Mucosa of gallbladder (tissue), 1 donor: Measurements from ENCODE around the gene C1orf116. TPM values are rescaled to one million over a fixed set of nuclear protein-coding genes. Genes with fewer than 3 reads are reported as not detected.
A peak's percentile ranks its signal among the peaks of the same experiment; 100 is the strongest.

ENCODE experiments used
- DNase-seq: peaks from one replicate; pipeline ENCODE4 v3.0.0-alpha.2; 2020; ENCODE audit warnings: low spot score
- total RNA-seq: library from RNA; stranded (reverse); gene quantifications from one replicate; pipeline ENCODE4 v1.2.1, GENCODE V29; 2021
- donor health status: DM: no; HTN: no; CAD: no.

The C1orf116 gene
- total RNA-seq = 45.1 TPM

DNA sequence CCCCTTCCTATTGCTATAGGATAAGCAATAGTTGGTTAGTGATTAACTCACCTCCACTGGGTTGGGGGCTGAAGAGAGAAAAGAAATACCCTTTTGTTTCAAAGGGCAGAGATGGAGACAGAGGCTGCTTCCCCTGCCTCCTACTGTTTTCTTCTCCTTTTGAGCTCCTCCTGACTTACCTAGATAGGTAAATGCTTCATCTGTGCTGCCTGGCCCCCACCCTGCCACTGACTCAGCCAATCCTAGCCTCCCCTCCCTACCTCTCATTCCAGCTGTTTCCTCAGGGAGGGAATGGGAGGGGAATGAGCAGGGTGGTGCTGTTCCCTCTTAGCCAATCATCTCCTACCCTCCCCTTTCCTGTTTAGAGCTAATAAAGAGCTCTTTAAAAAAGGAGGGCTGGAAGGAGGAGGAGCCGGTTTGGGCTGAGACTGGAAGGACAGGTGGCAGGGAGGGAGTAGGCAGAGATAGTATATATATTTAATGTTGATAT is at the start of gene C1orf116:
Gene C1orf116, minus strand, starts transcription at position 229 of the 490 bp plus-strand sequence. CDS start 5,158 bp downstream, outside the sequence.
- peak; percentile 84 for DNase-seq

DNA sequence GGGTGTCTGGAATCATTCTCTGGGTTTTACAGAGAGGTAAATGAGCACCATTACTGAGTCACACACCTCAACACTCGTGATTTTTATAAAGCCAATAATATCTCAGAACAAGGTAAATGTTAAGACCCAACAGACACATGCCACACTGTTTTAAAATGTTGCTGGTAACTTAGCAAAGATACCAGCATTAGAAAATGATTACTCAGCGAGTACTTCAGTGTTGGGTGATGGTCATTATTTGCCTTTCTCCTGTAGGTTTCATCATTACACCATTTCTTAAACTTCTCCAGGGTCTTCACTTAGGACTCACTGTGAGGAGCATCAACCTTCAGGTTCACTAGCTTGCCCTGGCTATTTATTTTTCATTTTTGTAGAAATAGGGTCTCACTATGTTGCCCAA is 49.2 kb upstream of the C1orf116 start:
- no peak for DNase-seq

DNA sequence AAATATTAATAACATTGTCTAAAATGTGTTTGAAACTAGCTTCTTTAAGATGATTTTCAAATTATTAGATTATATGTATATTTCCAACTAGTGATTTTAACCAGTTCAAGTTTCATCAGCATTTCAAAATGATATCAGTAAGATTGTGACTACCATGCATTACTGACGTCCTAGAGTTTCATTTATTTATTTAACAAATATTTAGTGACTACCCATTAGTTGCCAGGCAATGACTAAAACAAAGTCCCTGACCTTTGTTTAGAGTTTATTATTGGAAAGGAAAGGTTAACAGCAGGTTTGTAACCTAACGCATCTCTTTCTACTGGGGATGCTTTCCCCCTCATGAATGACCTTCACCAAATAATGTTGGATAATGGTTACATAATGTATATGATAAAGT is 48.5 kb upstream of the C1orf116 start:
- DNase-seq = no peak

DNA sequence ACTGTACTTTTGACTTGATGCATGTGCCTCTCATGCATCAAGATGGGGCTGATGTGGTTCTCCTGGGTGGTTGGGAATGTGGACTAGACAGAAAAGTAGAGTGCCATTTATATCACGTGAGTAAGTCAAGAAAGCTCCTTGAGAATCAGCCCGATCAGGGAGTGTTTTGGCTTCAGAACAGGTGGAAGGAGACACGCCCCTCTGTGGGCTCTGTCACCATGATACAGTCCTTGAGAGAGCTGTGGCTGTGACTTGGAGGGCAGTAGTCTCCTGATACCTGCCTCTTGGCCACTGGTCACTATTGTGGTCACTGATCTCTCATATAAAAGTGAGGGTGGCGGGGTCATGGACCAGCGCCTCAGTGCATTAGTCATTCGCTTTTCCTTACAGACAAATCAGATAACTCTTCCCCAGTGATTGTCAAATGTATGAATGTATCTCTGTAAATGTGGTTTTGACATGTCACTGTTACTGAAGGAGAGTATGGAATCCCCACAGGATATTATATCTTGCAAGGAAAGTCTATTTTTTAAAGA is 47.2 kb upstream of the C1orf116 start:
- DNase-seq = no peak

DNA sequence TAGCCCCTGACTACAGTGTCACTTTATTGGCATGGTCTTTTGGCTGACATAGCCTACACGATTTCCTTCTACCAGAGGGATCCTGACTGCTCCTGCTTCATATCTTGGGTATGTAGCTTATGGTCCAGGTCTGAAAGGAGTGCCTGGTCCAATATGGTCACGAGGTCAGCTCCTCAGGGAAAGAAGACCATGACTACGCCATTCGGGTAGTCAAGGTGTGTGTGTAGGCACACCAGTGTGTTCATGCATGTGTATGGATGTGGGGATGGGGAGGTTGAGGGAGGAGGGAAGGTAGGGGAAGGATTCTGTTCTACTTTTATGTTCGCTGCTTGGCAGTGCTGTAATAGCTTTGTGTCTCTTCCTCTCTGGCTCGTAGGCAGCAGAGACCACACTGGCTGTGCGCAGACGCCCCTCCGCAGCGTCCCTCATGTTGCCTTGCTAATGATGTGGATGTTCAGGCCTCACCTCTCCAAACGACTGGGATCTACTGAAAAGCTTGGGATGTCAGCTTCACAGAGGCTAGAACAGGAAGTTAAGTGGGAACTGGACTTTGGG is 46.1 kb upstream of the C1orf116 start:
- no peak for DNase-seq

DNA sequence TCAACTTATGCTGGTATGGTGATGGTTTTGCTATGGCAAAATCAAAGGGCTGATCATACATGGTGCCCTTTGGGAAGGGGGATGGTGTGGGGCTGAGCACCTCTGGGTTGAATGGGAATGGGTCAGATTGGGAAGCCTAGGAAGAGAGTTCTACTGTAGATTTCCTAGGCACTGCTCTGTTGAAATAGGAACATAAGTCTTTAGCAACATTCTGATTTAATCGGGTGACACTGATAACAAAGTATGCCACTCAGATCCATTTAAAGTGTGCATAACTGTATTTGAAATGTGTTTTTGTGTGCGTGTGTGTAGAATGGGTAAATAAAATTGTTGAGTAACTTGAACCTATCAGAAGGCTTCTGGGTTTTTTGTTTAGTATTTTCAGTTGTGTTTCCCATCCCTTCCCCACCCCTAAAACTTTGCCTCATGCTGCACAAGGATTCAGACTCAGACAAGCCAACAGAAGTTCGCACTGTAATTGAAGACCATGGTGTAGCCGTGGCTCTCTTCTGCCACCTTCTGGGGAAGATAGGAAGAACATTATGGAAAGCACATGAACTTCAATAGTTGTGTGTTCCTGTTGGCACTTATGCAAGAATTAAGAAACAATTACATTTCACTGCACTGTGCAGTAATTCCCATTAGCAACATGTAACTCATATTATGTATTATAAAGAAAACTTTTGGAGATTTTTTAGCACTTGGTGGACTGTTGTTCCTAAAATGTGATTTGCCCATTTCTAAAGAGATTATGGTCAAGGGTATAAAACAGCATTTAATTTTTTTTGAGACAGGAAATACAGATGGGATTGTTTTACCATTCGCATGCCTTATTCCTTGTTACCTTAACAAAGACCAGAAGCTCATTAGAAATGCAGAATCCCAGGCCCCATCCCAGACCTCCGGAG is 45.2 kb upstream of the C1orf116 start:
- DNase-seq = peak; percentile 86

DNA sequence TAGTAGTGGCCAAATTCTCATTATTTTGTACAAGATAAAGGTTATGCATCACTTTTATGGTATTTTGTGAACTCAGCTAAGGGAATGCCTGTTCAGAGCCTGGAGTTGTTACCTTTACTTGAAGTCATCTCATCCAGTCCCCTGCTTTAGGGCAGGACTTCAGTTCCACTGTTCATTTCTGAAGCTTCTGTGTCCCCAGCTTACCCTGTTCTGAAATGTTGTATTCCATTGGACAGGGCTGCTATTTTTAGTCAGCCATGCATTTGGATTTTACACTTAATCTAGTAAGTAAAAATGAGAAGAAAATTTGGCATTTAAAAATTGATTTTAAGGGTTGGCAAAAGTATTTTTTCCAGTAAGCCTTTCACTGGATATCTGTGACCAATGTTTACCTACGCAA is 44.5 kb upstream of the C1orf116 start:
- DNase-seq = no peak

DNA sequence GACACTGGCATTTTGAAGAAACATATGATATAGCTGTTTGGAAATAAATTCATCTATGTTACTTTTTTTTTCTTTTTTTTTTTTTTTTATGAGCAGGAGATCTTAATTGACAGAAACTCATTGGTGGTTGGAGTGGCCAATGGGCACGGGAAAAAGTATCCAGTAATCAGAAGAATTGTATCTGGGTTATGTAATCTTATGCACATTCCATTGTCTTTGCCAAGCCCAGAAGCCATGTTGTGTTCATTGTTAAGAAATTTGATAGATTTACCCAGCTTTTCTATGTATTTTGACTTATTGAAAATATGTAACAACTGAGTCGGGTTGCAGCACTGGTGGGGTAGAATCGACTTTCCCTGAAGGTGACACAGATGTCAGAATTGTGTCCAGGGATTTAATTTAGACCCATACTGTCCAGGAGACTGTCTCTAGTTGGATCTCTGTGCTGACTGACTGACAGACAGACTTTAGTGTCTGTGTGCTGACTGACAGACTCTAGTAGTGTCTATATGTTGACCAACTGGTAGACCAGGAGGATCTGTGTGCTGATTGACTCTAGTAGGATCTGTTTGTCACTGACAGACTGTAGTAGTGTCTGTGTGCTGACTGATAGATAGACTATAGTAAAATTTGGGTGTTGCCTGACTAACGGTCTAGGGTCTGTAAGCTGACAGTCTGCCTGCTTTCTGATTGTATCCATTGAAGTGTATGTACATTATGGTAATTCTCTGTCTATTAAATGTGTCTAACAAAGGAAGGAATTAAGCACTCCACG is 43.8 kb upstream of the C1orf116 start:
- no peak for DNase-seq

DNA sequence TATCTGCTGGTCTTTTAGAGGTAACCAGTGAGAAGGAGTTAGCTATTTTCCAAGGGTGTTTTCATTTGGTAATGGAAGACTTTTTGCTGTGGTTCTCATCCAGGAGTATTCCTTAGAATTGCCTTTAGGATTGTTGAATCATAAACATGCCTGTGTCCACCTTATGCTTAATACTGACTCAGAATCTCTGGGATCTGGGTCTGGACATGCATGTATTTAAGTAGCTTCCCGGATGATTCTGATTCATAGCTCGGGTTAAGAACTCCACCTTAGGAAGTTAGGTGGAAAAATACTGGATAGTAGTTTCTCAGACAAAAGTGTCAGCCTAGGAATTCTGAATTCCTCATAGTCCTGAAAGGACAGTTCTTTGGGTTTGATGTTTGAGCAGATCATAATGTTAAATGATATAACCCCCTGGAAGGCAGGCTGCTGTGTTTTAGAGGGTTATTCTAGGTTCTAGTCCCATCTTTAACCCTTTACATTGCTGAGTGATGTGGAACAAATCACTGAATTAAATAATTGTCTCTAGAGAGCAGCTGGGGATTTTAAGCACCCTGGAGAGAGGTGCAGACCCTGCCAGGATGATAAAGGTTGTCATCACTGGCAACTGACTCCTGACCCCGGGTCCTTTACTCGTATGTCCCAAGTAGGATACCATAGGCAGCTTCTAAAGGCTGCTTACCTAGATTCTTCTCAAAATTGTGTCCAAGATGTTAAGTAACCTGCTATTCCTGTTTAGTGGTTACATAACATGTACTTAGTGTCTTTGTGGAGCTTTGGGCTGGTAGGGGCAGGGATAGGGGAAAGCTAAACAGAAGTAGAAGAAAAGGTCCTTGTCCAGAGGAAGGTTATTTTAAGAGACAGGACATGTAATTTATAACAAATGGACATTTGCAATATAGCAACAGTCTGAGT is 41.6 kb upstream of the C1orf116 start:
- DNase-seq = no peak

DNA sequence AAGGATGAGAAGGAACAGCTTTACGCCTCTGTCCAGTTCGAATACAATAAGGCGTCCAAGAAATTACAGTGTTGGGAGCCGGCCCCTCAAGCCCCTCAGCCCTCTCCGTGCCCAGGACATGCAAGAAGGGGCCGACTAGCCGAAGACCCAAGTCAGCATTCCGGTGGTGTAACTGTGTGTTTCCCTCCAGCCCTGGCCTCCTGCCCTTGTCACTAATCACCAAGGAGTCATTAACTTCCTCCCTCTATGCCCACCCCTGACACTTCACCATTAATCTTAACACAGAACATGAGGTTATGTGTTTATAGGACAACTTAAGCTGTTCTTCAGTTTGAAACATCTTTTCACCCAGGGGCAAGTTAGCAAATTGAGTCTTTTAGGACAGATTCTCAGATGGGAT is 39.7 kb upstream of the C1orf116 start:
- no peak for DNase-seq

DNA sequence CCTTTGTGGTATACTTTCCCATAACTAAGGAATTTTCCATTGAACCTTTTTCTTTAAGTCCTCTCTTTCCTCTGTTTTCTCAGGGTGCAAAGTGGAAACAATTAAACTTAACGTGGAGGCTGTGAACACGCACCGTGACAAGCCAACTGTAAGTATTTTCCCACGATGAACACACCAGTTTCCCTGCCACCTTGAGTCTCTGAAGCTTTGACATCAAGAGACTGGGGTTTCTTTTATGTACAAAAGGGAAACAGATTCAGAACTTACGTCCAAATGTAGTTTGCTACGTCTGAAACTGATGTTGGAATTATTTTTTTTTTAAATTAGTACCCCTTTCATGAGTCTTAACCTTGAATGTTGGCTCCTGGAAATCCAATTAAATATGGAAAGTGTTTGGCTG is 38.9 kb upstream of the C1orf116 start:
- DNase-seq = peak; percentile 4

DNA sequence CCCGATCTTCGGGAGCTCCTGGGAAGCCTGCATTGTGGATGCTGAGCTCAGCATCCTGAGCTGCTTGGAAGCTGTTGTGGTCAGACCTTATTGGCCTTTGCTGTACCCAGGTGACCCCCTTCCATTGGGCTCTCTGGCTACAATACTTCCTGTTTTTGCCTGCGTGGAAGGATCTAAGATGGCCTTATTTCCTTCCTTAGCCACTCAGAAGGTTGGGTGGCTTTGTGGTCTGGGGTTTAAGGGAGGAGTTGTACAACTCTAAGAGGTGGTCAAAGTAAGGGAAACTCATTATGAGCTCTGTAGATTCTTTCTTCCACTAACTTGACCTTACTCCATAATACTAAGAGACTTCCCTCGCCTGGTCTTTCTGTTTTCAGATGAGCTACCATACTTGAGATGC is 38.3 kb upstream of the C1orf116 start:
- DNase-seq = peak; percentile 2

DNA sequence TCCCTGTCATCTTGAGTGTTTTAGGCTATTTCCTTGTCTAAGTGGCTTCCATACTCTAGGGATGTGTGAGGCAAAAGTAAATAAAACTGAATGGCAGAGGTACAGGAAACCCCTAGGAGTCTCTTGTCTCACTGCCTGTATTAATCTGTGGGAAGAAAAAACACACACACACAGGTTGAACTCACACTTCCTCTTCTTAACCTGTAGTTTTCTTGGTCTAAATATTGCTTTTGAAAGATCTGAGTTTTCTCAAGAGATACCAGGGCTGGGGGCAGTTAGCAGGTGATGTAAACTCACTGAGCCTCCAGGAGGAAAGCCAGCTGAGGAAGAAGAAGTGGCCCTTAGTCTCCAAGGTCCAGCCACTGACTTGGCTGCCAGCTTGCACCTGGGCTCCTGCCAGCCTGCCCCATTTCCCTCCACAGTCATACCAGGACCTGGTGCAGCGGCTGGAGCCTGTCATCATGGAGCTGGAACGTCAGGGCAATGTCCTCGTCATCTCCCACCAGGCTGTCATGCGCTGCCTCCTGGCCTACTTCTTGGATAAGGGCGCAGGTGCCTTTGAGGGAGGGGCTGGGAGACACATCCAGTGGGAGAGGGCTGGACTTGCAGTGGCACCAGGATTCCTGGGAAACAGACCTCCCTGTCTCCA is 37.4 kb upstream of the C1orf116 start:
- no peak for DNase-seq

DNA sequence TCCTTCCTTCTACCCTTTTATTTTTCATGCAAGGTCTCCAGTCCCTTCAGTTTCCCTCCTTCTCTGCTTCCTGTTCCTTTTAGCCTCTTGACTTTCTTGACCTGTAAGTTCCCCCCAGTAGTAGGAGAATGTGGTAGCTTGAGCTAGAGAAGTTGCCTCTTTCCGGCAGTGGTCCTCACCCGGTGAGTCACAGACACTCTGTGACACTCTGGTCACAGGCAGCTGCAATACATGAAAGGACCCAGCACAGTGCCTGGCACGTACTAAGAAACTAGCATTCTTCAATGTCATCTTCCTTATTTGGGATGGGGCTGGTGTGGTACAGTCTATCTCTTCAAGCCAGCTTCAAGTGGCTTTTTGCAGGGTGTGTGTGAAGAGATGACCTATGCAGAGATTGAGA is 36.5 kb upstream of the C1orf116 start:
- no peak for DNase-seq

DNA sequence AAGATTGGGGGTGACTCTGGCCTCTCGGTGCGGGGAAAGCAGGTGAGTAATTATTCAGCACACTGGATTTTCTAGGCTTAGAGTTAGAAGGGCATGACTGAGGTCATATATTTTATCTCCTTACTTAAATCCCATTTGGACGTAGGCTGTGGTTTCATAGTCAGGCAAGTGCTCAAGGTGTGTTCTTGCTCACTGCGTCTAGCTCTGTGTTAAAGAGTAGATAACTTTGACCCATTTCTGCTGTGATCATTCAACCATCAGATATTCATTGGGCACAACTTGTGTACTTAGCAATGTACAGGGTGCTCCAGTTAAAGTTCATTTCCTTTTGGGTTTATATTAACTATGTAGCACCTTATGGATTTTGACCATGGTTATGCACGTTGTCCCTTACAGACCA is 35.1 kb upstream of the C1orf116 start:
- DNase-seq = peak; percentile 8

DNA sequence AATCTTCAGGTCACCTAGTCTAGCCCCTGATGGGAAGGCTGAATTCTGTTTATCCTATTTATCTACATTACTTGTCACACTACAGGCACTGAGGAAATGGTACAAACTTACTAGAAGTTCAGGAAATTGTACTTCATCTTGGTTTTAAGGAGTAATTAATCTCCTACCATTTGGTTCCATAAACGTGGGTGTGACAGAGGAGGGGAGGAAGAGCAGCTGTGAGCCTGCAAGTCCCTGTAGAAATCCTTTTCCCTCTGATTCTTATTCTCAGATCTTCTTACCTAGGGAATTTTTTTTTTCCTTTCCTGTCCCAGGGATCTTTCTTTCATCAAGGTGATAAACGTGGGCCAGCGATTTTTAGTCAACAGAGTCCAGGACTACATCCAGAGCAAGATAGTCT is 34.6 kb upstream of the C1orf116 start:
- DNase-seq = peak; percentile 8

DNA sequence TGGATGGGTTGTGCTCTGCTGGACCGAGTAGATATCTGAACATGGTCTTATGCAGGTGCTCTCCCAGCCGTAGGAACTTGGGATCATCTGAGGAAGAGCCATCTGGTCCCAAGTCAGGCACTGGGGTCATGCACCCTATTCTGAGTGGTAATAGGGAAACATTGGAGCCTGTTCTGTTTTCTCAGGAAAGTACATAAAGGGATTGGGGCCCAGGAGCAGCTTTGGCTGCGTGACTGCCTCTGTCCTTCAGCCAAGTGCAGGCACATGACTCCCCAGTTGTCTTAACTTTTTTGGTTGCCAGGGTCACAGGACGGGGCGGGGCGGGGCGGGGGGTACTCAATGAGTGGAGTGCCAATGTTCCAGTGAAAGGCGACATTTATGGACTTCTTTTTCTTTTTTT is 32.0 kb upstream of the C1orf116 start:
- no peak for DNase-seq

DNA sequence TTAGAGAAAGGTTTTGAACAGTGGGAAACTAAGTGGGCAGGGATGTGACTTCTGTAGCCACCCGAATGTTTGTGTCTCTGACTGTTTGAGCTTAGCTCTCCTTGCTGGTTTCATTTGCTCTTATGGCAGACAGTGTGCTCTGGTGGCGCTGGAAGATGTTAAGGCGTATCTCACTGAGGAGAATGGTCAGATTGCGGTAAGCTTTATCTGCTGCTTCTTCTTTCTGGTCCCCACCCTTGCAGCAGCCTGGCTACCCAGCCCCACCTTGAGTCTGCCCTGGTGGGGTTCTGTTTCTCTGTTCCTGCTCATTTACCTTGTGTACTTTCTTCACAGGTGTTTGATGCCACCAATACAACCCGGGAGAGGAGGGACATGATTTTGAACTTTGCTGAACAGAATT is 30.5 kb upstream of the C1orf116 start:
- DNase-seq = no peak

DNA sequence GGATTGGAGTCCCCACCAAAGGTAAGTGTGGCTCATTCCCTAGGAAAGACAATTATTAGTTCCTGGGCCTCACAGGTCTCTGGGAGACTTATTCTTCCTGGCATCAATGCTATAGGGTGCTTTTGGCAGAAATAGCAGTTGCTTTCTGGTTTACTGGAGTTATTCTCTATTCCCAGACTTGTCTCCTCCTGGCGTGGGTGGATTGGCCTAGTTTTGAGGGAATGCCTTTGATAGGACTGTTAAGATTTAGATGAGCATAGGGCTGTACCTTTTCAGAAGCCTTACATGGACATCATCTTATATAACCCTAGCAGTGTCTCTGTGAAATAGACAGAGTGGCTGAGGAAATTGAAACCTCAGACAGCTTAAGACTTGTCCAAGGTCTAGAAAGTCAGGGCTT is 29.5 kb upstream of the C1orf116 start:
- no peak for DNase-seq

DNA sequence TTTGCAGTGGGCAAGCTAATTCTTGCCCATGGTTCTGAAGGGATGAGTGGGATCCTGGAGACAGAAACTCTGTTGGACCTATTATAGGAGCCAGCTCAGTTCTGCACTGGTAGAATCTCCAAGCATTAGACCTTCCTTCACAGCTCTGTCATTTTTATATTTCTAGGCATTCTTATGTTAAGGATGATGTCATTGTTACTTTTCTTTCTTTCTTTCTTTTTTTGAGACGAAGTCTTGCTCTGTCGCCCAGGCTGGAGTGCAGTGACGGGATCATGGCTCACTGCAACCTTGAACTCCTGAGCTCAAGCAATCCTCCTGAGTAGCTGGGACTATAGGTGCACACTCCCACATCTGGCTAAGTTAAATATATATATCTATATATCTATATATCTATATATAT is 28.0 kb upstream of the C1orf116 start:
- DNase-seq = no peak

DNA sequence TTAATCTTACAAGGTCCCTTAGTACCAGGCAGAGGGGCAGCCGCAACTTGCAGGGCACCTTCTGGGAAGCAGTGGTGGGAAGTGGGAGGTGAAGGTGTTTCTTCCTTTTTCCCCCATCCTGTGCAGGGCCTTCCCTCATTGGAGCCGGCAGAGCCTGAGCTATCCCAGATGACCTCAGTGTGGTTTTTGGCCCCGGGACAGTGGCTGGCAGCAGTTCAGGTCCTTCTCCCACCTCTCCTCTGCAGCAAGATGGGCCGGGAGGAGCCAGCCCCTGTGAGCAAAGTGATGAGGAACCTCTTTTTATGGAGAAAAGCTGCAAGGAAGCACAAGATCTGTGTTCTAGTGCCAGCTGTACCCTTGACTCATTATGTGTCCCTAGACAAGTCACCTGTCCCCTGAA is 27.3 kb upstream of the C1orf116 start:
- no peak for DNase-seq
